Fibroblast of lung (primary cell): ENCODE data around the gene ALDH4A1. TPM values are rescaled to one million over a fixed set of nuclear protein-coding genes. Genes with fewer than 3 reads are reported as not detected.

ENCODE experiments used
- DNase-seq, 2 donors: peaks; one replicate each; pipeline versions ENCODE4 v3.0.0 to v3.0.0-alpha.2; 2010; ENCODE audit warnings: low read depth in 2 of 2
- H2AFZ ChIP-seq: 2 replicates; pipeline ENCODE4 v1.5.1; 2012; ENCODE audit warnings: low read length, control low read depth, inconsistent platforms
- H3K27ac ChIP-seq: 2 replicates; pipeline ENCODE4 v1.5.1; 2011; ENCODE audit warnings: low read length, control low read depth; ENCODE audit not compliant: insufficient read depth
- H3K27me3 ChIP-seq: 2 replicates; pipeline ENCODE4 v1.5.1; 2011; ENCODE audit warnings: mild to moderate bottlenecking, low read length; ENCODE audit not compliant: control insufficient read depth, insufficient read depth
- H3K36me3 ChIP-seq: 2 replicates; pipeline ENCODE4 v1.5.1; 2011; ENCODE audit warnings: low read length; ENCODE audit not compliant: control insufficient read depth, insufficient read depth
- H3K4me1 ChIP-seq: 2 replicates; pipeline ENCODE4 v1.5.1; 2011; ENCODE audit warnings: low read length; ENCODE audit not compliant: control insufficient read depth, insufficient read depth; ENCODE audit errors: extremely low read depth
- H3K4me2 ChIP-seq: 2 replicates; pipeline ENCODE4 v1.5.1; 2011; ENCODE audit warnings: low read length, control low read depth; ENCODE audit not compliant: insufficient read depth; ENCODE audit errors: extremely low read depth
- H3K4me3 ChIP-seq, 4 experiments: fragments of 200-600 bp in 1 of 4; sonication (generic) in 1 of 4; replicated peaks in 1 of 4; 2 replicates each; pipeline ENCODE4 v1.5.1; 2011 to 2016; ENCODE audit warnings: low read length in 4 of 4, low read depth in 3 of 4, mild to moderate bottlenecking in 3 of 4, control low read depth in 2 of 4, inconsistent platforms in 1 of 4, mixed read lengths in 1 of 4; ENCODE audit not compliant: insufficient read depth in 1 of 4; ENCODE audit errors: control extremely low read depth in 1 of 4
- H3K79me2 ChIP-seq: 2 replicates; pipeline ENCODE4 v1.5.1; 2012; ENCODE audit warnings: mild to moderate bottlenecking, low read length, inconsistent platforms; ENCODE audit not compliant: control insufficient read depth, insufficient read depth
- H3K9ac ChIP-seq: 2 replicates; pipeline ENCODE4 v1.5.1; 2011; ENCODE audit warnings: mild to moderate bottlenecking, low read length, control low read depth; ENCODE audit not compliant: insufficient read depth
- H3K9me3 ChIP-seq: 2 replicates; pipeline ENCODE4 v1.5.1; 2012; ENCODE audit warnings: low read depth, low read length; ENCODE audit not compliant: control insufficient read depth, insufficient read depth
- H4K20me1 ChIP-seq: 2 replicates; pipeline ENCODE4 v1.5.1; 2011; ENCODE audit warnings: low read length; ENCODE audit not compliant: control insufficient read depth, insufficient read depth; ENCODE audit errors: extremely low read depth
- CTCF ChIP-seq, 2 donors: IDR thresholded peaks in 1 of 2; conservative IDR thresholded peaks in 1 of 2; 1 replicate in 1 of 2; 2 replicates in 1 of 2; pipeline ENCODE4 v1.5.1; 2011 to 2012; ENCODE audit warnings: low read length in 2 of 2, control low read depth in 1 of 2, inconsistent platforms in 1 of 2, low read depth in 1 of 2, mild to moderate bottlenecking in 1 of 2
- EZH2 ChIP-seq: IDR thresholded peaks from 2 replicates; pipeline ENCODE4 v1.5.1; 2012; ENCODE audit warnings: low read length, control low read depth, mild to moderate bottlenecking; ENCODE audit errors: missing control alignments
- polyA plus RNA-seq, 2 donors: library from polyadenylated mRNA; depleted of rRNA in 1 of 2; stranded (reverse) in 1 of 2; unstranded in 1 of 2; fragments of >200 nt; gene quantifications; 2 replicates each; pipeline ENCODE4 v1.2.1, GENCODE V29; 2011 to 2012; ENCODE audit warnings: missing spikeins in 1 of 2
- total RNA-seq: library from RNA; depleted of rRNA; stranded (reverse); fragments of >200 nt; gene quantifications from 2 replicates; pipeline ENCODE4 v1.2.1, GENCODE V29; 2014

The ALDH4A1 gene
- total and polyA plus RNA-seq, 2 donors (not counting 1 experiment from before 2014, with no cell fraction given) = 6.9 to 11.9 TPM

DNA sequence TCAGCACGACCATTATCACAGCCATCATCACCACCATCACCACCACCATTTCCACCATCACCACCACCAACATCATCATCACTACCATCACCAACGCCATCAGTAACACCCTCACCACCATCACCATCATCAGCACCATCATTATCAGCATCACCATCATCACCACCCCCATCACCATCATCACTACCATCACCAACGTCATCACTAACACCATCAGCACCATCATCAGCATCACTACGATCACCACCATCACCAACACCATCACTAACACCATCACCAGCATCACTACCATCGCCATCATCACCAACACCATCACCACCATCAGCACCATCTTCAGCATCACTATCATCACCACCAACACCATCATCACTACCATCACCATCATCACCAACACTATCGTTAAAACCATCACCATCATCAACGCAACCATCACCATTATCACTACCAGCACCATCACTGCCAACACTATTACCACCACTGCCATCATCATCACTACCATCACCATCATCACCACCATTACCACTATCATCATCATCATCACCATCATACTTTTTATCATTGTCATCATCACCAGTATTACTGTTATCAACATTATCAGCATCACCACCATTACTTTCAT lies 44.2 kb downstream of the ALDH4A1 start:
- H3K27me3 ChIP-seq = no peaks in the 10 kb centered on the region
- H3K4me1 ChIP-seq = no peaks in the 10 kb centered on the region
- DNase-seq = no peak
- H3K79me2 ChIP-seq = no peaks in the 10 kb centered on the region
- no peaks in the 10 kb centered on the region for H3K36me3 ChIP-seq
- H3K27ac ChIP-seq = no peak overlapping the region
- H2AFZ ChIP-seq = no peak overlapping the region
- H3K4me3 ChIP-seq = no peak overlapping the region
- no peaks in the 10 kb centered on the region for H4K20me1 ChIP-seq
- H3K9ac ChIP-seq = no peak overlapping the region
- H3K4me2 ChIP-seq = no peak overlapping the region
- no peaks in the 10 kb centered on the region for H3K9me3 ChIP-seq
- TF ChIP-seq EZH2 = no peak

- Histone ChIP-seq H3K9me3 (no peaks in the 10 kb centered on the region), H3K27ac (no peak overlapping the region), H2AFZ (no peak overlapping the region), H3K27me3 (no peaks in the 10 kb centered on the region), H3K36me3 (no peaks in the 10 kb centered on the region), H3K79me2 (no peaks in the 10 kb centered on the region), H3K4me1 (no peaks in the 10 kb centered on the region), H4K20me1 (no peaks in the 10 kb centered on the region), H3K9ac (no peak overlapping the region), H3K4me3 (no peak overlapping the region), H3K4me2 (no peak overlapping the region)
- no peak for TF ChIP-seq CTCF (conservative IDR thresholded peaks at IDR 0.05 in 1 of 2, IDR thresholded peaks at IDR 0.05 in 1 of 2; ENCODE audit: low read depth in 1 of 2, low read length in 2 of 2)
- no peak for TF ChIP-seq EZH2
- DNase-seq = no peak
Measured at GRCh38 chr1:18856435-18856834, 45.9 kb downstream of the ALDH4A1 start.

GRCh38 chr1:18855573-18855972 lies 46.8 kb downstream of the ALDH4A1 start:
- H4K20me1 ChIP-seq = no peaks in the 10 kb centered on the region
- no peaks in the 10 kb centered on the region for H3K4me1 ChIP-seq
- no peak overlapping the region for H3K4me3 ChIP-seq
- no peak overlapping the region for H2AFZ ChIP-seq
- DNase-seq = no peak
- no peaks in the 10 kb centered on the region for H3K27me3 ChIP-seq
- no peak overlapping the region for H3K27ac ChIP-seq
- H3K9me3 ChIP-seq = no peaks in the 10 kb centered on the region
- no peaks in the 10 kb centered on the region for H3K36me3 ChIP-seq
- H3K79me2 ChIP-seq = no peaks in the 10 kb centered on the region
- no peak overlapping the region for H3K9ac ChIP-seq
- TF ChIP-seq EZH2 (no peak), CTCF (conservative IDR thresholded peaks at IDR 0.05 in 1 of 2, IDR thresholded peaks at IDR 0.05 in 1 of 2; ENCODE audit: low read depth in 1 of 2, low read length in 2 of 2) (no peak)
- no peak overlapping the region for H3K4me2 ChIP-seq
